H9 (cell line): ENCODE data around the gene ATP2B2. TPM values are rescaled to one million over a fixed set of nuclear protein-coding genes. Genes with fewer than 3 reads are reported as not detected.

ENCODE experiments used
- DNase-seq: peaks from one replicate; pipeline ENCODE4 v3.0.0-alpha.2; 2017
- H2AFZ ChIP-seq: one replicate; pipeline ENCODE4 v1.6.1; 2013; ENCODE audit warnings: mild to moderate bottlenecking, low read length, control low read depth, moderate library complexity
- H2AK5ac ChIP-seq: 2 replicates; pipeline ENCODE4 v1.6.1; 2013; ENCODE audit warnings: low read length, control low read depth, mixed read lengths; ENCODE audit not compliant: insufficient read length
- H2BK120ac ChIP-seq: one replicate; pipeline ENCODE4 v1.6.1; 2013; ENCODE audit warnings: low read depth, mild to moderate bottlenecking, low read length, control low read depth, inconsistent platforms; ENCODE audit not compliant: poor library complexity, severe bottlenecking
- H2BK12ac ChIP-seq: 2 replicates; pipeline ENCODE4 v1.6.1; 2013; ENCODE audit warnings: low read length, control low read depth, mixed read lengths, low read depth; ENCODE audit not compliant: insufficient read length
- H2BK15ac ChIP-seq: 2 replicates; pipeline ENCODE4 v1.6.1; 2013; ENCODE audit warnings: low read depth, low read length, control low read depth
- H2BK20ac ChIP-seq: one replicate; pipeline ENCODE4 v1.6.1; 2013; ENCODE audit warnings: low read depth, mild to moderate bottlenecking, low read length, control low read depth, inconsistent platforms; ENCODE audit not compliant: poor library complexity, severe bottlenecking
- H2BK5ac ChIP-seq: 2 replicates; pipeline ENCODE4 v1.6.1; 2013; ENCODE audit warnings: low read length, control low read depth, mixed read lengths; ENCODE audit not compliant: insufficient read length
- H3K14ac ChIP-seq: 2 replicates; pipeline ENCODE4 v1.6.1; 2013; ENCODE audit warnings: low read length, control low read depth; ENCODE audit not compliant: insufficient read depth
- H3K18ac ChIP-seq: 2 replicates; pipeline ENCODE4 v1.6.1; 2013; ENCODE audit warnings: low read depth, mild to moderate bottlenecking, mixed read lengths, low read length, control low read depth; ENCODE audit not compliant: insufficient read length
- H3K23ac ChIP-seq: 2 replicates; pipeline ENCODE4 v1.6.1; 2013; ENCODE audit warnings: low read length, control low read depth, mixed read lengths, low read depth; ENCODE audit not compliant: insufficient read length
- H3K23me2 ChIP-seq: 2 replicates; pipeline ENCODE4 v1.6.1; 2013; ENCODE audit warnings: low read depth, mild to moderate bottlenecking, mixed read lengths, low read length, control low read depth; ENCODE audit not compliant: insufficient read length, poor library complexity, severe bottlenecking
- H3K27ac ChIP-seq: 2 replicates; pipeline ENCODE4 v1.5.1; 2013; ENCODE audit warnings: low read length, control low read depth, mixed read lengths, low read depth; ENCODE audit not compliant: insufficient read length
- H3K27me3 ChIP-seq: 2 replicates; pipeline ENCODE4 v1.6.1; 2013; ENCODE audit warnings: low read length, control low read depth, inconsistent platforms; ENCODE audit not compliant: insufficient read depth
- H3K4ac ChIP-seq: 2 replicates; pipeline ENCODE4 v1.6.1; 2013; ENCODE audit warnings: low read depth, mild to moderate bottlenecking, control low read depth, inconsistent platforms, low read length, moderate library complexity
- H3K4me1 ChIP-seq: 2 replicates; pipeline ENCODE4 v1.6.1; 2013; ENCODE audit warnings: low read length, control low read depth, inconsistent platforms; ENCODE audit not compliant: insufficient read depth
- H3K4me2 ChIP-seq: 2 replicates; pipeline ENCODE4 v1.6.1; 2013; ENCODE audit warnings: low read length, control low read depth, mixed read lengths; ENCODE audit not compliant: insufficient read length, insufficient read depth
- H3K56ac ChIP-seq: 2 replicates; pipeline ENCODE4 v1.6.1; 2013; ENCODE audit warnings: low read depth, mild to moderate bottlenecking, mixed read lengths, low read length, control low read depth; ENCODE audit not compliant: insufficient read length
- H3K79me1 ChIP-seq: 2 replicates; pipeline ENCODE4 v1.6.1; 2013; ENCODE audit warnings: low read depth, mild to moderate bottlenecking, moderate library complexity, low read length, control low read depth, inconsistent platforms; ENCODE audit not compliant: insufficient read depth, poor library complexity, severe bottlenecking
- H3K79me2 ChIP-seq: 2 replicates; pipeline ENCODE4 v1.6.1; 2013; ENCODE audit warnings: low read length, control low read depth, inconsistent platforms; ENCODE audit not compliant: insufficient read depth
- H3K9ac ChIP-seq: 2 replicates; pipeline ENCODE4 v1.6.1; 2013; ENCODE audit warnings: low read length, control low read depth, mixed read lengths; ENCODE audit not compliant: insufficient read length; ENCODE audit errors: extremely low read depth
- H3K9me3 ChIP-seq: one replicate; pipeline ENCODE4 v1.6.1; 2013; ENCODE audit warnings: low read depth, low read length, inconsistent platforms; ENCODE audit not compliant: control insufficient read depth
- H3T11ph ChIP-seq: one replicate; pipeline ENCODE4 v1.6.1; 2013; ENCODE audit warnings: mild to moderate bottlenecking, low read length, control low read depth, inconsistent platforms
- H4K20me1 ChIP-seq: one replicate; pipeline ENCODE4 v1.6.1; 2013; ENCODE audit not compliant: control insufficient read depth, insufficient read length, insufficient read depth
- H4K5ac ChIP-seq: 2 replicates; pipeline ENCODE4 v1.6.1; 2013; ENCODE audit warnings: low read depth, mild to moderate bottlenecking, mixed read lengths, low read length, control low read depth; ENCODE audit not compliant: insufficient read length
- H4K8ac ChIP-seq: replicated peaks from 2 replicates; pipeline ENCODE4 v1.6.1; 2013; ENCODE audit warnings: low read length, control low read depth, mixed read lengths, low read depth; ENCODE audit not compliant: insufficient read length
- H4K91ac ChIP-seq: 2 replicates; pipeline ENCODE4 v1.6.1; 2013; ENCODE audit warnings: low read depth, mild to moderate bottlenecking, moderate library complexity, mixed read lengths, low read length, control low read depth; ENCODE audit not compliant: insufficient read length
- H3K27ac Mint-ChIP-seq, 3 experiments: 2 replicates in 2 of 3; 3 replicates in 1 of 3; pipeline ENCODE4 v1.8.0; 2020 to 2021; ENCODE audit warnings: mixed read lengths in 3 of 3, mild to moderate bottlenecking in 1 of 3, moderate library complexity in 1 of 3
- H3K27me3 Mint-ChIP-seq: 2 replicates; pipeline ENCODE4 v1.8.0; 2021; ENCODE audit warnings: low read depth, mild to moderate bottlenecking, moderate library complexity, mixed read lengths
- H3K36me3 Mint-ChIP-seq, 3 experiments: 2 replicates in 2 of 3; 3 replicates in 1 of 3; pipeline ENCODE4 v1.8.0; 2020 to 2021; ENCODE audit warnings: low read depth in 3 of 3, mixed read lengths in 3 of 3; ENCODE audit not compliant: insufficient read depth in 1 of 3
- H3K4me1 Mint-ChIP-seq, 2 experiments: 2 replicates each; pipeline ENCODE4 v1.8.0; 2020; ENCODE audit warnings: mixed read lengths in 2 of 2
- H3K4me3 Mint-ChIP-seq, 2 experiments: 2 replicates in 1 of 2; 3 replicates in 1 of 2; pipeline ENCODE4 v1.8.0; 2020 to 2021; ENCODE audit warnings: mild to moderate bottlenecking in 2 of 2, mixed read lengths in 2 of 2, moderate library complexity in 1 of 2
- H3K9me3 Mint-ChIP-seq, 2 experiments: 2 replicates in 1 of 2; 3 replicates in 1 of 2; pipeline ENCODE4 v1.8.0; 2020; ENCODE audit warnings: mild to moderate bottlenecking in 2 of 2, mixed read lengths in 2 of 2, moderate library complexity in 1 of 2
- CTCF ChIP-seq: fragments of 200-600 bp; sonication (generic); conservative IDR thresholded peaks from 3 replicates; pipeline ENCODE4 v1.8.0; 2021; ENCODE audit warnings: antibody characterized with exemption, mild to moderate bottlenecking
- WGBS: extraction: QIAGEN DNeasy Blood & Tissue Kit; methylation state at CpG from one replicate; pipeline ENCODE4 v1.1.7; 2013; ENCODE audit warnings: missing lambda C conversion rate, low lambda C conversion rate, mixed read lengths; ENCODE audit not compliant: insufficient read length; ENCODE audit errors: extremely low coverage; 5-methylcytosine and 5-hydroxymethylcytosine counted together
- total RNA-seq: library from RNA; stranded (reverse); gene quantifications from 2 replicates; pipeline ENCODE4 v1.2.1, GENCODE V29; 2021

Gene ATP2B2
- total RNA-seq, 1 experiment from 2014 or later = 0.33 TPM

GRCh38 chr3:10518506-10519150, 13.2 kb upstream of the ATP2B2 start:
- Mint-ChIP-seq H3K4me3 (no peak overlapping the region), H3K9me3 (no peaks in the 10 kb centered on the region), H3K36me3 (no peaks in the 10 kb centered on the region), H3K4me1 (peaks cover 2 to 13% of the 10 kb centered on the region in 2 experiments; a peak in 3 of 4 replicates), H3K27ac (0 out of 7 replicates have a peak overlapping the region, but pooled peaks of 1 of the 3 experiments have one; percentile 11), H3K27me3 (peaks cover 16% of the 10 kb centered on the region)
- Histone ChIP-seq H2AFZ (no peak overlapping the region), H3K9ac (no peak overlapping the region), H4K20me1 (no peaks in the 10 kb centered on the region), H2BK12ac (no peak overlapping the region), H2BK20ac (no peak overlapping the region), H3K4ac (no peak overlapping the region), H3K18ac (no peak overlapping the region), H4K91ac (no peak overlapping the region), H3K4me1 (no peaks in the 10 kb centered on the region), H3K27ac (no peak overlapping the region), H3K23me2 (no peaks in the 10 kb centered on the region), H2AK5ac (no peak overlapping the region), H3K27me3 (no peaks in the 10 kb centered on the region), H3K14ac (no peak overlapping the region), H2BK120ac (no peak overlapping the region), H3K79me2 (no peaks in the 10 kb centered on the region), H3T11ph (no peak overlapping the region), H2BK5ac (no peak overlapping the region), H3K23ac (no peak overlapping the region), H3K56ac (no peak overlapping the region), H2BK15ac (no peak overlapping the region), H4K8ac (no peak overlapping the region), H3K4me2 (no peak overlapping the region), H4K5ac (no peak overlapping the region), H3K79me1 (no peaks in the 10 kb centered on the region), H3K9me3 (no peaks in the 10 kb centered on the region)
- DNase-seq = peak; percentile 25
- WGBS = no CpG with 5 or more reads among the region's 13 CpGs
- TF ChIP-seq CTCF = no peak
